Hepatocyte (in vitro differentiated cells): ENCODE data around the gene FAM180B.

Experiments used
- CTCF ChIP-seq: fragments of 200-600 bp; sonication (generic); IDR thresholded peaks from 2 replicates; pipeline ENCODE4 v1.5.1; 2016; ENCODE audit warnings: antibody characterized with exemption, mild to moderate bottlenecking; ENCODE audit not compliant: poor library complexity
- EZH2 ChIP-seq: fragments of 200-600 bp; sonication (generic); IDR thresholded peaks from 2 replicates; pipeline ENCODE4 v1.6.1; 2016; ENCODE audit warnings: antibody characterized with exemption, mild to moderate bottlenecking, borderline replicate concordance
- EZH2phosphoT487 ChIP-seq: fragments of 200-600 bp; sonication (generic); IDR thresholded peaks from one replicate; pipeline ENCODE4 v1.6.1; 2018; ENCODE audit warnings: antibody characterized with exemption, mild to moderate bottlenecking, low read depth, moderate library complexity; ENCODE audit not compliant: unreplicated experiment, severe bottlenecking

GRCh38 chr11:47569646-47570045 is 16.8 kb upstream of the FAM180B start:
- TF ChIP-seq CTCF (no peak), EZH2phosphoT487 (no peak), EZH2 (no peak)
